ENCODE results near the gene TMEM178B. TPM values are rescaled to one million over a fixed set of nuclear protein-coding genes. Genes with fewer than 3 reads are reported as not detected.
"Not testable (repeated sequence)": the region's sequence is repeated elsewhere in the genome, so short reads cannot be mapped to it uniquely, and the experiment has no call there.

TMEM178B gene
- total RNA-seq, 1 donor from 2014 or later: 2.2 TPM

GRCh38 chr7:141354251-141354650 lies 280.4 kb downstream of the TMEM178B start:
- DNase-seq (ENCODE audit: low spot score): no peak

GRCh38 chr7:141355032-141355431 lies 281.2 kb downstream of the TMEM178B start:
- DNase-seq (ENCODE audit: low spot score): no peak

GRCh38 chr7:141356161-141356560 lies 282.3 kb downstream of the TMEM178B start:
- DNase-seq (ENCODE audit: low spot score): no peak

- DNase-seq (ENCODE audit: low spot score): no peak
Measured at GRCh38 chr7:141358386-141358785, 284.5 kb downstream of the TMEM178B start.

GRCh38 chr7:141359262-141359661 lies 285.4 kb downstream of the TMEM178B start:
- no peak for DNase-seq (ENCODE audit: low spot score)

- no peak for DNase-seq (ENCODE audit: low spot score)
Measured at GRCh38 chr7:141359740-141360415, 286.0 kb downstream of the TMEM178B start.

GRCh38 chr7:141360416-141360760 lies 286.5 kb downstream of the TMEM178B start:
- no peak for DNase-seq (ENCODE audit: low spot score)

- DNase-seq (ENCODE audit: low spot score): no peak
Measured at GRCh38 chr7:141360803-141361202, 286.9 kb downstream of the TMEM178B start.

GRCh38 chr7:141361479-141361878 lies 287.6 kb downstream of the TMEM178B start:
- no peak for DNase-seq (ENCODE audit: low spot score)

- no peak for DNase-seq (ENCODE audit: low spot score)
Measured at GRCh38 chr7:141361960-141362359, 288.1 kb downstream of the TMEM178B start.

- peak; percentile 45 for DNase-seq (ENCODE audit: low spot score)
Measured at GRCh38 chr7:141362580-141363435, 288.9 kb downstream of the TMEM178B start.

- DNase-seq (ENCODE audit: low spot score): no peak
Measured at GRCh38 chr7:141363748-141364147, 289.9 kb downstream of the TMEM178B start.

- no peak for DNase-seq (ENCODE audit: low spot score)
Measured at GRCh38 chr7:141366091-141366621, 292.3 kb downstream of the TMEM178B start.

- DNase-seq (ENCODE audit: low spot score): no peak
Measured at GRCh38 chr7:141369422-141369821, 295.6 kb downstream of the TMEM178B start.

- DNase-seq (ENCODE audit: low spot score): no peak
Measured at GRCh38 chr7:141370178-141370577, 296.3 kb downstream of the TMEM178B start.

GRCh38 chr7:141370650-141371049 lies 296.8 kb downstream of the TMEM178B start:
- no peak for DNase-seq (ENCODE audit: low spot score)

GRCh38 chr7:141374425-141374824 lies 300.6 kb downstream of the TMEM178B start:
- DNase-seq (ENCODE audit: low spot score): no peak

GRCh38 chr7:141375442-141375841 lies 301.6 kb downstream of the TMEM178B start:
- no peak for DNase-seq (ENCODE audit: low spot score)

- no peak for DNase-seq (ENCODE audit: low spot score)
Measured at GRCh38 chr7:141377906-141378305, 304.0 kb downstream of the TMEM178B start.

- no peak for DNase-seq (ENCODE audit: low spot score)
Measured at GRCh38 chr7:141378405-141378804, 304.5 kb downstream of the TMEM178B start.

GRCh38 chr7:141381794-141382427 lies 308.0 kb downstream of the TMEM178B start:
- DNase-seq (ENCODE audit: low spot score): no peak

- not testable (repeated sequence) for DNase-seq (ENCODE audit: low spot score)
Measured at GRCh38 chr7:141383356-141383755, 309.5 kb downstream of the TMEM178B start.

Measured in umbilical cord (tissue), 2 donors.